NCI-H1694 (cell line): ENCODE results near the gene OR2V2.
"Not testable (repeated sequence)": the region's sequence is repeated elsewhere in the genome, so short reads cannot be mapped to it uniquely, and the experiment has no call there.

ENCODE experiments used
- DNase-seq: peaks from one replicate; lab custom pipeline; 2025; lab: John Stamatoyannopoulos, UW

OR2V2 gene

GRCh38 chr5:181114844-181115778 lies 32.3 kb upstream of the OR2V2 start:
- DNase-seq: no peak

DNA sequence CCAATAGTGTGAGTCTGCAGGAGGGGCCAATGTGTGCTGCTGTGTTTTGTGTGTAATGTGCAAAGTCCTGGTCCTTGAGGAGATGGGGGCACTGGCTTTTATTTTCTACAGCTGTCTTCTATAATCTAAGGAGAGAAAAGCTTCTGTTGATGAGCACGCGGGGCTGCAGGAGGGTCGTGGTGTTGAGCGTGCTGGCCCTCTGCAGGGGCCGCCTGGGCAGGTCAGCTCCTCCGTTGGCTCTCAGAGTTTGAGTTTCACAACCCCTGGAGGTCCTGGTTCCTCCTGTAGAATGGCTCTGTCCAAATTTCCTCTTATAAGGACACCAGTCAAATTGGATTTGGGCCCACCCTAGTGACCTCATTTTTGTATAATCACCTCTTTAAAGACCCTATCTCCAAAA lies 29.0 kb upstream of the OR2V2 start:
- DNase-seq: no peak

DNA sequence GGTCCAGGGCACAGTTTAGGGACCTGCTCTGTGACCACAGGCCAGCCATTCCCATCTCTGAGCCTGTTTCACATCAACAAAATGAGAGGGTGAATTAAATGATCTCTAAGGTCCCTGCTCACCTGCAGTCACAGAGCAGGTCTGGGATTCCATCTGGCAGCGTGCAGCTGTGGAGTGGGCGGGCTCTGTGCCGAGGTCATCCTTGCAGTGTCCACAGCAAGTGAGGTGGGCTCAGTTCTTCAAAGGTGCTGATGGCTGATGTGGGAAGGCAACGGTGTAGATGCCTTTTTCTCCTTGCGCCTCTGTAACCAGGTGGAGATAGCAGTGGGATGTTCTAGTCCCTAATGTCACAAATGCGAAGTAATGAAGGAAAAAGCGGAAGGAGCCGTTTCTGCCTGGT lies 28.3 kb upstream of the OR2V2 start:
- DNase-seq: no peak

DNA sequence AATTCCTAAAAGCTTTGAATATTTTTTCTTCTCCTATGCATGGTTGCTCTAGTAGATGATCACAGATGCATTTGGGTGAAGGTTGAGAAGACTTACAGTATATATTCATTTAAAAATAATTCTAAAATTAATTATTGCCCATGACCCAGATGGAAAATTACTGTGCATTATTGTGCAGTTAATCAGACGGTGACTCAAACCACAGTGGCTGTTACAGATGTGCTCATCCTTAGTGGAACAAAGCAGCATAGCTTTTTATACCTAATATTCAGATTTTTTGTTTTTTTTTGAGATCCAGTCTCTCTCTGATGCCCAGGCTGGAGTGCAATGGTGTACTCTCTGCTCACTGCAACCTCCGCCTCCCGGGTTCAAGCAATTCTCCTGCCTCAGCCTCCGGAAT lies 27.1 kb upstream of the OR2V2 start:
- DNase-seq: no peak

DNA sequence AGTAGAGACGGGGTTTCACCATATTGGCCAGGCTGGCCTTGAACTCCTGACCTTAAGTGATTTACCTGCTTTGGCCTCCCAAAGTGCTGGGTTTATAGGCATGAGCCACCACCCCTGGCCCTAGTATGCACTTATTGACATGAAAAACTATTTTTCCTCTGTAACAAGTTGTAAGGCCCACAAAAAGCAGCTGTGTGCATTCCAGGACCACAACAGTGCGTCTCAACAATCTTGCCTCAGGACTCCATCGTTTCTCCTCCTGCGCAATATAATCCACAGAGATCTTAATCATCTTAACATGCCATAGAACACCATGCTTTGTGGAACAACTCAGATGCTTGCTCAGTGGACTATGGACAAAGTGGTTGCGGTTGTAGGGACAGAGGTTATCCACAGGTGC lies 26.6 kb upstream of the OR2V2 start:
- no peak for DNase-seq

DNA sequence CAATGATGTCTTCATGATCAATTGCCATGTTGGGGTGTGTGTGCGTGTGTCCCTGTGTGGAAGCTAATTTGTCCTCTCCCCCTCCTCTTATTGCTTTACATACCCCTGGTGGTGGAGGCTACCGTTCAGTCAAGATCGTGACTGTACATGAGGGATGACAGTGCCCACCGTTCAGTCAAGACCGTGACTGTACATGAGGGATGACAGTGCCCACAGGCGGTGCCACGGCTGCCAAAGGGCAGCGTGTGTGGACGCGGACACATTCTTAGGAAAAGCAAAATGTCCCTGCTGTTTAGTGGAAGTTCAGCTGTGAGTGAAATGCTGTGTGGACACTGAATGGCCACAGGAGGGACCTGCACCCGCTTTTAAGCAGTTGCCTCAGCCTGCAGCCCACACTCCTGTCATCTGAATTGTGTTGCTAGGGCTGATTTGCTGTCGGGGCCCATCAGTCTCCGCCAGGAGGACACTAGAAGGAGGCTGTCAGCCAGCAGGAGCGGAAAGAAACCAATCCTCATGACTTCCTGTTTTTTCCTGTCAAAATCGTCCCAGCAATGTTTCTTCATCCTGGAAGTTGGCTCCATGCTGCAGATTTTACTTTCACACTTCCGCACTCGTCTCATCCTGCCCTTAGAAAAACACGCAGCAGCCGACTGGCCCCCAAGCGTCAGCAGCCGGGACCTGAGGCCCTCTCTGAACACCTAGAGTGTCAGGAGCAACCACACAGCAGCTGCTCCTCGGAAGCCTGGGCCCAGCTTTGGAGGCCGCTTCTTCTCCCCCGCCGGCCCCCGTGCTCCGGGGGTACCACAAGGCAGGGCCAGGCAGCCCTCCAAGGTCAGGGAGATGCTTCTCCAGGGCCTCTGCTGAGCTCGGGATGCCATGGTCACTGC lies 25.5 kb upstream of the OR2V2 start:
- DNase-seq: no peak

GRCh38 chr5:181124526-181124925 lies 22.9 kb upstream of the OR2V2 start:
- no peak for DNase-seq

- DNase-seq: no peak
Observed at GRCh38 chr5:181126841-181127240, 20.5 kb upstream of the OR2V2 start.

- no peak for DNase-seq
Observed at GRCh38 chr5:181127456-181127855, 19.9 kb upstream of the OR2V2 start.

GRCh38 chr5:181127907-181128626 lies 19.3 kb upstream of the OR2V2 start:
- no peak for DNase-seq

- DNase-seq: no peak
Observed at GRCh38 chr5:181129601-181130000, 17.8 kb upstream of the OR2V2 start.

DNA sequence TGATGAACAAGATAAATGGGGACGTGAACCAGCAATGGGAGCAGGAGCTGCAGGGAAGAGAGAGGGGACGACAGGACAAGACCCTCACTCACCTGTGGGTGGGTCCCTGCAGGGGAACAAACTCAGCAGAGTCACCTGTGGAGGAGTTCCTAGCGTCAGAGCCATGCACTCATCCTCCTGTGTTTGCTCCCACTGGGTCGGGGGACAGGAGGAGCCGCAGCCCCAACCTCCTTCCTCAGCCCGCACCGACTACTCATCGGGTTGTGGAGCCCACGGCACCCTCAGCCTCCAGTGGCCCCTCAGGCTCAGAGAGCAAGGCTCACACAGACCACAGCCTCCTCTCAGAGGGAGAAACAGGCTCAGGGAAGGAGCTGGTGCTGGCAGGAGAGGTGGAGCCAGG lies 17.3 kb upstream of the OR2V2 start:
- DNase-seq: not testable (repeated sequence)

DNA sequence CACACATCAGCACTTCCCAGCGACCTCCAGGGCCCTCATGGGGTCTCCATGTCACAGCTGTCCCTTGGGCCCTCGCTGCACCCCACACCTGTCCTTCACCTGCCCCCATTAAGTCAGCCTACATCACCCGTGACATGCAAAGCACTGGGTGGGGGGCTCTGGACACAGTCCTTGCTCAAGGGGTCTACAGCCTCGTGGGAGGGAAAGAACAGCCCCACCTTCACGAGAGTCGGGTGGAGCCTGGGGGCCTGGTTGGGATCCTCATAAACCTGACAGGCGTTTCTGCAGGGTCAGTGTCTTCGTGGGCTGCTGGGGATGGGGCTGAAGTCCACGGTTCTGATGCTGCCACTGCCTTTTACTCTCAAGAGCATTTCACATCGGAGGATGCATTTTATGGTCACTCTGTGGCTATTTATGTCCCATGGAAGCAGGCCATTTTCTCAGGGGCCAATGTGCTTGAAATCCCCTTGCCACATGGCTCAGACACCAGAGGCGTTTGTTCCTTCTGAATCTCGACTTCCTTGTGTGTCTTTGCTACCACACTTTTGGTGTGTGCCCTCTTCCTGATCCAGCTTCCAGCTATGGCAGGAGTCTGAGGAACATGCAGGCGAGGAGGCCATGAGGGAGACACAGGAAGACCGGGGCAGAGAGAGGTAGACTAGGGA lies 16.4 kb upstream of the OR2V2 start, which contains the start of gene OR2V1:
TSS of gene OR2V1 (minus strand) at position 338 of the 665 bp plus-strand sequence. CDS start 5,865 bp downstream, outside the sequence.
- DNase-seq: no peak

- DNase-seq: no peak
Observed at GRCh38 chr5:181131514-181131913, 15.9 kb upstream of the OR2V2 start.

DNA sequence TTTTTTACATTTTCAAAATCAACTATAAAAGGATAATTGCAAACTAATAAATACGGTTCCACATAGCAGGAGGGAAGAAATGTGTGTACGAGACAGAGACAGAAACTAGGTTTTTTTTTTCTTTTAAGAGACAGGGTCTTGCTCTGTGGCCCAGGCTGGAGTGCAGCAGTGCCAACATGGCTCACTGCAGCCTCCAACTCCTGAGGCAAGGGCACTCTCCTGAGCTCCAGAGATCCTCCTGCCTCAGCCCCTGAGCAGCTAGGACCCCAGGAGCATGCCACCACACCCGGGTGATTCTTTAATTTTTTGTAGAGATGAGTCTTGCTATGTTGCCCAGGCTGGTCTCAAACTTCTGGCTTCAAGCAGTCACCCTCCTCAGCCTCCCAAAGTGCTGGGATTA lies 14.3 kb upstream of the OR2V2 start:
- no peak for DNase-seq

GRCh38 chr5:181133610-181134231 lies 13.7 kb upstream of the OR2V2 start:
- no peak for DNase-seq

GRCh38 chr5:181134259-181134658 lies 13.1 kb upstream of the OR2V2 start:
- no peak for DNase-seq

DNA sequence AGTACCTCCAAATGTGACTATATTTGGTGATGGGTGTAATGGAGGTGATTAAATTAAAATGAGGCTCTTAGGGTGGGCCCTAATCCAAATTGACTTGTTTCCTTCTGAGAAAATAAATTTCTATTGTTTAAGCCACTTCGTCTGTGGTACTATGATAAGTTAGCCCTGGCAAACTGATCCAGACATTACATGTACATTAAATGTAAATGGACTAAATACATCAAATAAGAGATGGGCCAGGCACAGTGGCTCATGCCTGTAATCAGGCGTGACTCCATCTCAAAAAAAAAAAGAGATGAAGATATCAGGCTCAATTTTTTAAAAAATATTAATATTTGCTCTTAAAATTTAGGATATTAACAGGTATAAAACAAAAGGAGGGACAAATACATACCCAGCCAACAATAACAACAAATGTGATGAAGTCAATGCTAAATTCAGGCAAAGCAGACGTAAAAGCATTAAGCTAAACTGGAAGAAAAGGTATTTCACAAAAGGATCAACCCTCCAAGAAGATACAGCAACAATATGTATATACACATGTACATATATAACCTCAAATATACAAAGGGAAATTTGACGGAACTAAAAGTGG lies 10.9 kb upstream of the OR2V2 start:
- DNase-seq: no peak

GRCh38 chr5:181138258-181138657 lies 9.1 kb upstream of the OR2V2 start:
- no peak for DNase-seq

- DNase-seq: no peak
Observed at GRCh38 chr5:181140766-181141165, 6.6 kb upstream of the OR2V2 start.

GRCh38 chr5:181142054-181142453 lies 5.3 kb upstream of the OR2V2 start:
- DNase-seq: no peak
